ENCODE results near the gene FMNL2.

DNA sequence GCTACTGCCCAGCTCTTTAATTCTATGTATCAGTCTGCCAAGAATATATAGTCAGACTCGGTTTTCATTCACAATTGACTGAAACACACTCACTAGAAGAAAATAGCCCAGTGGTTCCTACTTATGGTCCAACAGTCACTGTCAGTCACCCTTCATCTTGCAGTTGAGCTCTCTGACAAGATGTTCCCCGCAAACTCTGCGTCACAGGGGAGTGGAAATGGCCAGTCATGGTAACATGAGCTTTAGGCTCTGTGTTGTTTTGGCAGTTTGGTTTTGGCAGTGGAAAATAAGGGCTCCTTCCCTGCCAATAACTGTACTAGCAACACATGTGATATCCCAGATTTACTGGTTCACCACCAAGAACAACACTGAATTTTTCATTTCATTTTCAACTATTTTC is 259.8 kb downstream of the FMNL2 start:
- no peak for TF ChIP-seq EZH2 (IDR thresholded peaks at IDR 0.05; ENCODE audit: low read depth)
- no peak for TF ChIP-seq CTCF (conservative IDR thresholded peaks at IDR 0.05)

Measured in PC-9 (cell line).